MCF 10A (cell line): ENCODE measurements around the gene CALN1. TPM values are rescaled to one million over a fixed set of nuclear protein-coding genes. Genes with fewer than 3 reads are reported as not detected.

ENCODE experiments used
- BruUV-seq: library from RNA; stranded (reverse); fragments of 400-500 nt; replicated peaks from 2 replicates; lab custom pipeline; 2021; lab: Mats Ljungman, UMichigan
- CTCF ChIA-PET: fragments of 300-600 bp; sonication (Branson Sonifier 250); formaldehyde crosslinking; extraction: SDS; loops from one replicate; lab custom pipeline; 2021; ENCODE audit warnings: antibody characterized with exemption, inconsistent platforms; lab: Yijun Ruan, JAX
- POLR2A ChIA-PET: fragments of 300-600, 350-650 bp; sonication (Branson Sonifier 250); formaldehyde crosslinking; extraction: SDS; loops from one replicate; lab custom pipeline; 2020; ENCODE audit warnings: antibody characterized with exemption, inconsistent platforms; lab: Yijun Ruan, JAX
- DNase-seq: peaks from one replicate; pipeline ENCODE4 v3.0.0-alpha.2; 2018; ENCODE audit not compliant: unreplicated experiment
- H3K27ac Mint-ChIP-seq: one replicate; pipeline ENCODE4 v1.8.0; 2022; ENCODE audit warnings: mild to moderate bottlenecking, low read depth, mixed read lengths; ENCODE audit not compliant: unreplicated experiment
- H3K27me3 Mint-ChIP-seq: one replicate; pipeline ENCODE4 v1.8.0; 2022; ENCODE audit warnings: mixed read lengths; ENCODE audit not compliant: insufficient read depth, unreplicated experiment
- H3K36me3 Mint-ChIP-seq: one replicate; pipeline ENCODE4 v1.8.0; 2022; ENCODE audit warnings: mild to moderate bottlenecking, moderate library complexity, mixed read lengths; ENCODE audit not compliant: insufficient read depth, unreplicated experiment
- H3K4me1 Mint-ChIP-seq: one replicate; pipeline ENCODE4 v1.8.0; 2022; ENCODE audit warnings: mixed read lengths; ENCODE audit not compliant: insufficient read depth, unreplicated experiment
- H3K4me3 Mint-ChIP-seq: one replicate; pipeline ENCODE4 v1.8.0; 2022; ENCODE audit warnings: mild to moderate bottlenecking, moderate library complexity, mixed read lengths; ENCODE audit not compliant: unreplicated experiment
- H3K9me3 Mint-ChIP-seq: one replicate; pipeline ENCODE4 v1.8.0; 2022; ENCODE audit warnings: mixed read lengths; ENCODE audit not compliant: unreplicated experiment
- intact Hi-C: fragments of 100-400 bp; cut with micrococcal nuclease; formaldehyde crosslinking; loops from 2 replicates; pipeline ENCODE4 v1.14.1; 2022
- total RNA-seq: library from RNA; stranded (reverse); gene quantifications from 2 replicates; pipeline ENCODE4 v1.2.3, GENCODE V29; 2022
- TF ChIP-seq, protein P1 (sequence below): fragments of 200-600 bp; IDR thresholded peaks from one replicate; pipeline ENCODE4 v1.8.0; 2022; ENCODE audit warnings: antibody characterized with exemption, mild to moderate bottlenecking; ENCODE audit not compliant: unreplicated experiment

The CALN1 gene
- total RNA-seq, 1 experiment from 2014 or later: not detected

DNA sequence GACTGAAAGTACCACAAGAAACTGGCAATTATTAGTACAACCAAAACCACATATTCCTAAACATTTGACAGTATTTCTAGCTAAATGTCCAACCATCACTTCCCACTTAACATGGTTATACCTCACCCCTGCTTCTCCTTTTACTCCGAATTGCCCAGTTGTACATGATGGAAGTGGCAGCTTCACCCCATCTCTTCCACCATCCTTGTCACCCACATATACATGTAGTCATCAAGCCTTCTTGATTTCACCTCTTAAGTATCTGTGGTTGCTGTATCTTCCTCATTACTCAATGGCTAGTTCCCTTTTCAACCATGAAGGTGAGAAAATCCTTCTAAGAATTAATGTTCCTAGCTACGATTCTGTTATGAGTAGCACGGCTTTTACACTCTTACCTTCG lies 388.2 kb downstream of the CALN1 start:
- H3K4me3 Mint-ChIP-seq: no peak overlapping the region
- intact Hi-C loops: no loop called here
- no peaks in the 10 kb centered on the region for H3K27me3 Mint-ChIP-seq
- POLR2A ChIA-PET: no interaction called here
- no peaks in the 10 kb centered on the region for H3K36me3 Mint-ChIP-seq
- peaks cover 17% of the 10 kb centered on the region for H3K9me3 Mint-ChIP-seq
- no peak for DNase-seq
- no peak overlapping the region for H3K27ac Mint-ChIP-seq
- CTCF ChIA-PET: interaction anchor here (0.6 to 1.1 kb wide), 3 partner anchors 9 to 288 kb away, joined by 3 read pairs; no protein-coding TSS in a partner anchor
- no TSS peak for BruUV-seq
- TF ChIP-seq, protein P1, sequence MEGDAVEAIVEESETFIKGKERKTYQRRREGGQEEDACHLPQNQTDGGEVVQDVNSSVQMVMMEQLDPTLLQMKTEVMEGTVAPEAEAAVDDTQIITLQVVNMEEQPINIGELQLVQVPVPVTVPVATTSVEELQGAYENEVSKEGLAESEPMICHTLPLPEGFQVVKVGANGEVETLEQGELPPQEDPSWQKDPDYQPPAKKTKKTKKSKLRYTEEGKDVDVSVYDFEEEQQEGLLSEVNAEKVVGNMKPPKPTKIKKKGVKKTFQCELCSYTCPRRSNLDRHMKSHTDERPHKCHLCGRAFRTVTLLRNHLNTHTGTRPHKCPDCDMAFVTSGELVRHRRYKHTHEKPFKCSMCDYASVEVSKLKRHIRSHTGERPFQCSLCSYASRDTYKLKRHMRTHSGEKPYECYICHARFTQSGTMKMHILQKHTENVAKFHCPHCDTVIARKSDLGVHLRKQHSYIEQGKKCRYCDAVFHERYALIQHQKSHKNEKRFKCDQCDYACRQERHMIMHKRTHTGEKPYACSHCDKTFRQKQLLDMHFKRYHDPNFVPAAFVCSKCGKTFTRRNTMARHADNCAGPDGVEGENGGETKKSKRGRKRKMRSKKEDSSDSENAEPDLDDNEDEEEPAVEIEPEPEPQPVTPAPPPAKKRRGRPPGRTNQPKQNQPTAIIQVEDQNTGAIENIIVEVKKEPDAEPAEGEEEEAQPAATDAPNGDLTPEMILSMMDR: no peak
- H3K4me1 Mint-ChIP-seq: peaks cover 5% of the 10 kb centered on the region

DNA sequence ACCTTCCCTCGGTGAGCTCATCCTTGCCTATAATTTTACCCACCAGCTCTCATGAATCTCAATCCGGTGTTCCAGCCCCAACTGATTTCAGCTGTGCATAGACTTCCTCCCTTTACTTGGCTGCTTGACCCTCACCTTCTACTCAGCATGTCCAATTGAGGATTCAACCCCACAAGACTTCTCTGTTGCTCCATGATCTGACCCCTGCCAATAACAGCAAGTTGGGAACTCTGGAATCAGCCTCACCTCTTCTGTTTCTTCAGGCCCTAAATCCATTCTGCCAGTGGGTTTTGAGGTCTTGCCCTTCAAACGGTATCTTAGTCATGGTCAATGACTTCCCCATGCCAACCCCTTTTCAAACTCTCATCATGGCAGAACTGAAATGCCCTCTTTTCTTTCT lies 390.4 kb downstream of the CALN1 start:
- ChIA-PET CTCF (no interaction called here), POLR2A (no interaction called here)
- Mint-ChIP-seq H3K9me3 (peaks cover 10% of the 10 kb centered on the region), H3K4me1 (peaks cover 5% of the 10 kb centered on the region), H3K27me3 (no peaks in the 10 kb centered on the region), H3K4me3 (no peak overlapping the region), H3K36me3 (no peaks in the 10 kb centered on the region), H3K27ac (no peak overlapping the region)
- TF ChIP-seq, protein P1: no peak
- DNase-seq: no peak
- intact Hi-C loops: no loop called here
- BruUV-seq: no TSS peak

DNA sequence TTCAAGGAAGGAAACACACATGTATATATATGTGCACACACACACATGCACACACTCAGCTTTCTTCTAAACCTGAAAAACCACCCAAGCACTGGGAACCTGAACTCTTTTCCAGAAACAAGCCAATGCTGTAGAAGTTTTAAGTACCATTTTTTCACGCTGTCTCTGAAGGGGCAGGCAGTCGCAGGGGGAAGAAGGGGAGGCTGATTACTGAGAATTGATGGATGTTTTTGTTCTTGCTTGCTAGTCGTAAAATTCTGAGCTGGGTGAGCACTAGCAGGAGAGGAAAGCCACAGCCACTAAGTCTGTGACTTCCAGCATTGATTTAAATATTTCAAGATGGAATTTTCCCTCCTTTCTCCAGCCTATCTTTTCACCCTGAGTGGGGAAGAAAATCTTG lies 391.8 kb downstream of the CALN1 start:
- DNase-seq: no peak
- Mint-ChIP-seq H3K4me3 (no peak overlapping the region), H3K27me3 (no peaks in the 10 kb centered on the region), H3K36me3 (no peaks in the 10 kb centered on the region), H3K9me3 (peaks cover 10% of the 10 kb centered on the region), H3K27ac (no peak overlapping the region), H3K4me1 (no peaks in the 10 kb centered on the region)
- intact Hi-C loops: no loop called here
- CTCF ChIA-PET: no interaction called here
- TF ChIP-seq, protein P1: no peak
- no TSS peak for BruUV-seq
- POLR2A ChIA-PET: no interaction called here

DNA sequence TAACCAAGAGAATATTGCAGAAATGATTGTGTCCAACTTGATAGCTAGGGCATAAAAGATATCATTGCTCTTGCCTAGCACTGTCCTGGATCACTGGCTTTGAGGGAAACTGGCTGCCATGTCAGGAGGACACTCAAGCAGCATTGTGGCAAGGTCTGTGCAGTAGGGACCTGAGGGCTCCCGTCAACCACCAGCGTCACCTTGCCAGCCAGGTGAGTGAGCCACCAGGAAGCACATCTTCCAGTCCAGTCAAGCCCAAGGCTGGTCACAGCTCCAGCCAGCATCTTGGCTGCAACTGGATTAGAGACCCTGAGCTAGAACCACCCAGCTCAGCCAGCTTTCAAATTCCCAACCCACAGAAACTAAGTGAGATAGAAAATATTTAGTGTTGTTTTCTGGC lies 392.7 kb downstream of the CALN1 start:
- no peak for DNase-seq
- ChIA-PET CTCF (no interaction called here), POLR2A (no interaction called here)
- H3K27me3 Mint-ChIP-seq: no peaks in the 10 kb centered on the region
- BruUV-seq: no TSS peak
- no peaks in the 10 kb centered on the region for H3K4me1 Mint-ChIP-seq
- H3K9me3 Mint-ChIP-seq: peaks cover 10% of the 10 kb centered on the region
- no peaks in the 10 kb centered on the region for H3K36me3 Mint-ChIP-seq
- H3K27ac Mint-ChIP-seq: no peak overlapping the region
- TF ChIP-seq, protein P1: no peak
- no peak overlapping the region for H3K4me3 Mint-ChIP-seq
- intact Hi-C loops: no loop called here
